ENCODE results near the gene C11orf24.

Gene C11orf24

GRCh38 chr11:68262544-68262827 is 9.3 kb downstream of the C11orf24 start:
- FAIRE-seq (no peak), DNase-seq (ENCODE audit: insufficient read length, low spot score) (no peak)
- TF ChIP-seq CTCF (IDR thresholded peaks at IDR 0.05; ENCODE audit: insufficient read depth, missing control alignments), result no peak

GRCh38 chr11:68261749-68262543 is 9.8 kb downstream of the C11orf24 start:
- DNase-seq (ENCODE audit: insufficient read length, low spot score) (no peak), FAIRE-seq (no peak)
- TF ChIP-seq CTCF (IDR thresholded peaks at IDR 0.05; ENCODE audit: insufficient read depth, missing control alignments), result no peak

GRCh38 chr11:68261006-68261405 is 10.8 kb downstream of the C11orf24 start:
- DNase-seq (ENCODE audit: insufficient read length, low spot score), result no peak
- TF ChIP-seq CTCF (IDR thresholded peaks at IDR 0.05; ENCODE audit: insufficient read depth, missing control alignments), result no peak
- no peak for FAIRE-seq

- FAIRE-seq, result no peak
- no peak for TF ChIP-seq CTCF (IDR thresholded peaks at IDR 0.05; ENCODE audit: insufficient read depth, missing control alignments)
- no peak for DNase-seq (ENCODE audit: insufficient read length, low spot score)
Measured at GRCh38 chr11:68260484-68260883, 11.3 kb downstream of the C11orf24 start.

- FAIRE-seq (no peak), DNase-seq (ENCODE audit: insufficient read length, low spot score) (no peak)
- no peak for TF ChIP-seq CTCF (IDR thresholded peaks at IDR 0.05; ENCODE audit: insufficient read depth, missing control alignments)
Measured at GRCh38 chr11:68259122-68259959, 12.4 kb downstream of the C11orf24 start.

- DNase-seq (ENCODE audit: insufficient read length, low spot score) (no peak), FAIRE-seq (no peak)
- no peak for TF ChIP-seq CTCF (IDR thresholded peaks at IDR 0.05; ENCODE audit: insufficient read depth, missing control alignments)
Measured at GRCh38 chr11:68258363-68258765, 13.4 kb downstream of the C11orf24 start.
